Hypothalamus (tissue), 51 donors: ENCODE data around the gene HELZ.
"Not testable (repeated sequence)": the region's sequence is repeated elsewhere in the genome, so short reads cannot be mapped to it uniquely, and the experiment has no call there.

ENCODE experiments used
- DNase-seq, 51 donors: peaks; one replicate each; lab custom pipeline; 2025; lab: John Stamatoyannopoulos, UW

The HELZ gene

DNA sequence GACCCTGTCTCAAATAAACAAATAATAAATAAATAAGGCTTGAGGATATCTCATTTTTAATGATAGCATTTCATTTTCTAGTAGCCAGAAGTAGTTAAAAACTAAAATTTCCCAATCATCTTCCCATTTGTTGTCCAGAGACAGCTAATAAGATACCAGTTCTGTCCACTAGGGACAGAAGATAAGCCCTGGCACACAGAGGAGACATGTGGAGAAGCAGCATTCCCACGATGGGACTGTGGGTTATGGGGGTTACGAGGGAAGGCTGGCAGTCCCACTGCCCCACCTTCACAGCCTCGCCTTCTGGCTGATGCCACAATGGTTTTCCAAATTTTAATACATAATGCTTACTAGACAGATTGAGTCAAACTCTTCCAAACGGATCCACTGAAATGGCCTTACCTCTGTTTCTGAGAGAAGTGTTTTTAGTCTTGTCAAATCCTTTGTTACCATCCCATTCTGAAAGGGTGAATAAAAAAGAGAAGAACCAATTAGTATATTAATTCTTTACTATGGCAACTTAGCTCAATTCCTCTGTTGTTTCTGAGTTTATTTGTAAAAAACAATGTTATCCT is 44.2 kb downstream of the HELZ start:
- no peak for DNase-seq

DNA sequence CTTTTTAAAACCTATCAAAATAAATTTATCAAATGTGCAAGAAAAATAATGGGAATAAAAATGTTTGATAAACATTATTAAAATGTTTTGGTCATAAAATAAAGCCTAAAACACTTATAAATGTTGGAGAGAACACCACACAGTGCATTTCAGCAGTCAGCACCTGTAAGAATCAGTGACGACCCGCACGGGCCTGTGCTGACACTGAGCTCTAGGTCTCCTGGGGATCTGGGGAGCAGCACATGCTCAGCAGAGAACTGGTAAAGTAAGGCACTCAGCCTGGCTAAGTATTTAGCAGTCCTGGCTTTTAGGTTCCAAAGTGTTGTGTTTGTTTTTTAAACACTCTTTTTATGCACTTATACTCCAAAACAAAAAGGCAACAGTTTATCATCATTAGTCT is 46.9 kb downstream of the HELZ start:
- DNase-seq, result no peak

DNA sequence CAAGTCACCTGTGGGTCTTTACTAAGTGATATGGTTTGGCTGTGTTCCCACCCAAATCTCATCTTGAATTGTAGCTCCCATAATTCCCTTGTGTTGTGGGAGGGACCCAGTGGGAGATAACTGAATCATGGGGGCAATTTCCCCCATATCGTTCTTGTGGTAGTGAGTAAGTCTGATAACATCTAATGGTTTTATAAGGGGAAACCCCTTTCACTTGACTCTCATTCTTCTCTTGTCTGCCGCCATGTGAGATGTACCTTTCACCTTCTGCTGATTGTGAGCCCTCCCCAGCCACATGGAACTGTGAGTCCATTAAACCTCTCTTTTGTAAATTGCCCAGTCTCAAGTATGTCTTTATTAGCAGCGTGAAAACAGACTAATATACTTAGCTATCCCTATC is 48.0 kb downstream of the HELZ start:
- not testable (repeated sequence) for DNase-seq

DNA sequence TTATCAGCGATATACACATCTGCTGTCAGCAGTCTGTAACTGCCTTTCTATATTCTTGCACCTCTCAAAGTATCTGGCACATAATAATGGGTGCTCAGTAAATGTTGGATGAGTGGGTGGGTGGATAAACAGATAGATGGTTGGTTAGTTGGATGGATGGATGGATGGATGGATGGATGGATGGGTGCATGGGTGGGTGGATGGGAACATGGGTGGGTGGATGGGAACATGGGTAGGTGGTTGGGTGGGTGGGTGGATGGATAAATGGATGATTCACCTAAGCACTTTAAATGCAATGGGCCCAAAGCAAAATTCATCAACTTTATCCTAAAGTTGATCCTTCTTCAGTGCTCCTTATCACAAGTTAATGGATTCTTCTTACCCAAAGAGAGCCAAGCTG is 48.6 kb downstream of the HELZ start:
- no peak for DNase-seq

DNA sequence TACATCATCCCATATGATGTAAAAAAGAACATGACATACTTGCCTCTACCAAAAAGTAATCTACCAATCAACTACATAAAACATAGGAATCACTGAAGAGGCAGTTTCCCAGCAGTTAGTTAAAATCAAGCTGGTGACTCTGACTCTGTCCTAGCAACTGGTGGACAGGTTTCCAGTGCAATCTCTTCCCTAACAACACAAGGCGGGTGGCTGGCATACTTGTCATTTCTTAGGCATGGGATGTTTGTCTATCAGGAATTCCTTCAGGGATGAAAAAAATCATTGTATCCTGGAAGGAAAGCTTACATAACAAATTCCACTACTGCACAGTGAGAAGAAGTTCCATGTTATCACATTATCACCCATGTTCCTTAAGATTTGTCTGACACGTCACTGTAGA is 50.9 kb downstream of the HELZ start:
- DNase-seq, result no peak

DNA sequence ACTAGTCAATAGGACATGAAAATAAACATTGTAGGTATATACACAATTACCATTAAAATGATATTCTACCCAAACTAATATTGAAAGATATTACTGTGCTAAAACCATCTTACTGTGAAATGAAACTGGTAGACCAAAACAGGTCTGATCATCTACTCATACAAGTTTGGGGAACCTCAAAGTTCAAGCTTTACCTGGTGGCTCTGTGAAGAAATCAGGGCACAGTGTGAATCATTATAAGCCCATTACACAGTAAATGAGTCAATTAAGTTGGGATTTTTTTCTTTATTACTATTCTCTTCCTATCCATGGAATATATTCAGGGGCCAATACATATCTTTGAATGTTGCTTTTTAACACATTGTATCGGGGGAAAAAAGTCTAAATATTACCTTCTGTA is 57.1 kb downstream of the HELZ start:
- DNase-seq, result no peak

DNA sequence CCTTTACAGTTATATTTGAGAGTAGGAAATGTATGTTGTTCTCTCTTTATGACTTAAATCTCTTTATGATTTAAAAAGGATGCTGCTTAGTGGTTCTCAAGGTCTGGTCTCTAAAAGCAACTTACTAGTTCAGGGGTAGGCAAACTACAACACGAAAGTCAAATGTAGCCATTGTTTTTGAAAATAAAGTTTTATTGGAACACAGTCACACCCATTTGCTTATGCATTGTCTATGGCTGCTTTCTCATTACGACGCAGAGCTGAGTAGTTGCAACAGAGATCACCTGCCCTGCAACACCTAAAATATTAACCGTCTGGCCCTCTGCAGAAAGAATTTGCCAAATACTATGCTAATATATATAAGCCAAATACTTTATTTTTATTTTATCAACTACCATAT is 58.2 kb downstream of the HELZ start:
- DNase-seq, result no peak

DNA sequence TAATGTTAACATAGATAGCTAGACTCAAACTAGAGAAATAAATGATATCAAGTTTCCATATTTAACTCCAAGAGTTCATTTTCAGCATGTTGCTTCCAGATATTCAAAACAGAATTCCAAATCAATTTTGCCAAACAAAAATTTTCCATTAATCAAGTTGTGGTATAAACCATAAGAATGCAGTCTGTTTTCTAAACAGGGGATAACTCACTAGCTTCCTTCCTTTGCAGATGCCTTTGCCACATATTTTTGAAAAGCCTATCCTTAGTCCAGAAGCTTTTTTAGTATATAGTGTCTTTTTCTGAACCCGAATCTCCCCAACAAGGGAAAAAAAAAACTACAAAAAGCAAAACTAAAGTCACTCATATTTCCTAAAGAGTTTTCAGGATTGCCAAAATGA is 61.5 kb downstream of the HELZ start:
- no peak for DNase-seq

DNA sequence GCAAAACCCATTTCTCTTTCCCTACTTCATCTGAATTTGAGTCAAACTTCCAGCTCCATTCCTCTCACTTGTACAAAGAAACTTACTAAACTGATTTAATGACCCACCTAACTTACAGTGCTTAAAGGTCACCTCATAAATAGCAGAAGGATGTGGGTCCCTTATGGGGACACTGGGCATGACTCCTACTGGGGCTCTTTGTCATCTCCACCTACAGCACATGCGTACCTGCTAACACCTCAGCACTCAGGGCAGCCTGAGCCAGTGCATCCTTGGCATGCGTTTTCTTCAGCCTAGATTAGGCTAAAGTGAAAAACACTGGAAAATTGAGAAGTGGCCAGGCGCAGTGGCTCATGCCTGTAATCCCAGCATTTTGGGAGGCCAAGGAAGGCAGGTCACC is 63.2 kb downstream of the HELZ start:
- no peak for DNase-seq

DNA sequence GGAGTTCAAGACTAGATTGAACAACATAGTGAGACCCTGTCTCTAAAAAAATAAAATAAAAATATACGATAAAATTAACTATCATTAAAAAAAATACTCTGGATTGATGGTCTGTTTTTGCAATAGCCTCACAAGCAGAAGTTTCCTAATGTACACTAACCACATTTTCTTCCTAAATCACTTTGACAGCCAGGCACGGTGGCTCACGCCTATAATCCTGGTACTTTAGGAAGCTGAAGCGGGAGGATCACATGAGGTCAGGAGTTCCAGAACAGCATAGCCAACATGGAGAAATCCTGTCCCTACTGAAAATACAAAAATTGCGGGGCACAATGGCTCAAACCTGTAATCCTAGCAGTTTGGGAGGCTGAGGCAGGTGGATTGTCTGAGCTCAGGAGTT is 64.7 kb downstream of the HELZ start:
- no peak for DNase-seq

DNA sequence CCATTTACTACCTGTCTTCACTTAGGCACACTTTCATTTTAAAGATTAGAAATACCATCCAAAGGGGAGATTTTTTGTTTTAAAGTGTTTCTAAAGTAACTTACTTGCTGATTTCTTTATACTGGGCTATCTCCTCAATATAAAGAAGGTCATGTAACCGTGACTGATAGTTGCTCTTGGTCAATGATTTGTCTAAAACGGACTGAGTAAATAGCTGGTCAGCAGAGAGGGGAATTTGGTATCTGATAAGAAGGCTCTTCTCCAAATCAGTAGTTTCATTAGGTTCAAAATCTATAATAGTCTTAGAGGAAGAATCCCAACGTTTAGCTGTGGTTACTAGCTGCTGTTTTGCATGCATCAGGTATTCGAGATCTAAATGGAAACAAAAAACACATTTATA is 66.4 kb downstream of the HELZ start:
- no peak for DNase-seq

DNA sequence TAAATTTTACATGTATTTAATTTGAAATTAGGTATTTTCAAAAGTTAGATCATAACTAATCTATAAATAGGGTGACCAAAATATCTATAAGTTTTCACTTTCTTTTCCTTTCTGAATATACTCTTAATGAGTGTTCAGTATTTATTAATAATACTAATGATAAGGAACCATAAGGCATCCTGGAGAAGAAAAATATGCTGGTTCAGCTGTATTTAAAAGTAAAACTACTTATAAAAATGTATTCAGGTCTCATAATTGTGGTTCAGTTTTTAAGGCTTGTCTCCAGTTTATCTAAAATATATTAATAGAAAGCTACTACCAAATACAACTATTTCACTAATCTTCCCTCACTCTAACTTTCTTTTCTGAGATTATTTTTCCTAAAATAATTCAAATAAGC is 67.3 kb downstream of the HELZ start:
- no peak for DNase-seq

DNA sequence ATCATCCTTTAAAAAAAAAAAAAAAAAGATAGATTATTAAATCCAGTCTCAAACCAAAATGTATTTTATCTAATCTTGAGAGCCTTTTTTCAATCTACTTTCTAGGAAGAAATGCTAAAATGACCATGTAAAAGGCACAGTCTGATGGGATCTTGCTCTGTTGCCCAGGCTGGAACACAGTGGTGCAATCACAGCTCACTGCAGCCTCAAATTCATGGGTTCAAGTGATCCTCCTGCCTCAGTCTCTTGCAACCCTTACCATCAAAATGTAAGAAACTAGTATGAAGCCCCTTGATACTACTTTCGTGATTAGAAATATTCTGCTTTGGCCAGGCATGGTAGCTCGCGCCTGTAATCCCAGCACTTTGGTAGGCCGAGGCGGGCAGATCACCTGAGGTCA is 70.8 kb downstream of the HELZ start:
- DNase-seq, result no peak

DNA sequence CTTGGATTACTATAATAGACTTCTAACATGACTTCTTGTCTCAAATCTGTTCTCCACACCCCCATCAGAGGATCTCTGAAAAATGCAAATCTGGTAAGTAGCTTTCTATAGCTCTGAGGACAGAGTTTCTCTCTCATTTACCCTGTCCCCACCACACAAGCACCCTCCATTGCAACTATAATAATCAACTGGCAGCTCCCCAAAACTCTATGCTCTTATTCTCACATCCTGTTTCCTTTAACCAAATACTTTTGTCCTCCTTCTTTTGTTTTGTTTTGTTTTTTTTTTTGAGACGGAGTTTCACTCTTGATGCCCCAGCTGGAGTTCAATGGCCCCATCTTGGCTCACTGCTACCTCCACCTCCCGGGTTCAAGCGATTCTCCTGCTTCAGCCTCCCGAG is 73.4 kb downstream of the HELZ start:
- DNase-seq, result no peak

DNA sequence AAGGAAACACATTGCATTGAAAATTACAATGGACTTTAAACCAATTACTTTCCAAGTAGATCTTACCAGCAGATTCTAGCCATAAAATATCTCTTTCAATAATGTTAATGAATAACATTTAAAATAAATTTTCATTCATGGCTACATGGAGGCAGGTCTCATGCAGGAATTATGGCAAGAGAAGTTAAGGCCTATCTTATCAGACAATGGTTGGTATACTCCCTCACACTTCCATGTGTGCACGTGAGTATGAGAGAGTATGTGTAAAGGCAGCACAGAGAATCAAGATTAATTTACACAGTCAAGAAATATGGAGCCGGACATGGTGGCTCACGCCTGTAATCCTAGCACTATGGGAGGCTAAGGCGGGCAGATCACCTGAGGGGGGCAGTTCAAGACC is 76.5 kb downstream of the HELZ start:
- no peak for DNase-seq

DNA sequence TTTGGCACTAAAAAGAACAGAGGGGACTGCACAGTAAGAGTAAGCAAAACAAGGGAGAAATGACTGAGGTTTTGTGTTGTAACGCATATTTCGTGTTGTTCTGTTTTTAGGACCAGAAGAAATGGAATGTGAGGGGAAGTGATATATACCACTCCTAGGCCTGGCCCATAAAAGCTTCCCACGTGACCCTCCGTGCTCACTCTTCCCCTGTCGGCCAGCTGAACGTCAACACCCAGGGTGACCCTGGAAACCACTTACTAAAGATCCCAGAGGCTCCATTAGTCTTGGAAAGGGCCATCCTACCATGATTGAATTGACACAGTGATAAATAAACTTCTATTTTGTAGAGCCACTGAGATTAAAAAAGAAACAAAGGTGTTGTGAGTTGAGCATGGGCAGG is 79.8 kb downstream of the HELZ start:
- peak in 1 of 51 donors; percentile 4 for DNase-seq

DNA sequence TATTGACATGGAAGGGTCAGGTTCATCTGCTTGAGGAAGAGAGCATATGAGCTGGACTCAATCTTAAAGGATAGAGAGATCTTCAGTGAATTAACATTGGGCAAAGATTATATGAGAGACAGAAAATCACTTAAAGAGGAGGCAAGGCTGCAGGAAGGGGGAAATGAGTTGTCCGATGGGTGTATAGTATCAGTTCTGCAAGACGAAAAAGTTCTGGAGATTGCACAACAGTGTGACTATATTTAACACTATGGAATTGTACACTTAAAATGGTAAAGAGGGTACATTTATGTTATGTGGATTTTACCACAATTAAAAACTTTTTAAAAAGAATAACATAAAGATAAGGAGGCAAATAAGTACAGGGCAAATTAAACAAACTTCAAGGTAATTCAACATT is 80.7 kb downstream of the HELZ start:
- DNase-seq, result no peak

DNA sequence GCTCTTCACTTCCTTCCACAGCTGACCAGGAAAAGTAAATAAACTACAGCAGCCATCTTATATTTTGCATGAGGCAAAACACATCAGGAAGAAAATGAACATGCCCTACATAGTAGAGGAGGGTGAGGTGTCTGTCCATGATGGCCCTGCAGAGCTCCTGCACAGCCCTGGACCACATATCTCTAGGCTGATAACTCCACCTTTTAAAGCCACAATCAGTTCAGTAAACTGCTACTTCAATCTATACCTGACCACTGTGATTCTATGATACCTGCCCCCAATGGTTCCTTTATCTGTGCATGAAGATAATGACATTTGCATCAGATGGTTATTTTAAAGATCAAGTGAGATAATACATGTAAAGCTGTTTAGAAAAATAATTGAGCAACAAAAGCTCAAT is 82.2 kb downstream of the HELZ start:
- no peak for DNase-seq

DNA sequence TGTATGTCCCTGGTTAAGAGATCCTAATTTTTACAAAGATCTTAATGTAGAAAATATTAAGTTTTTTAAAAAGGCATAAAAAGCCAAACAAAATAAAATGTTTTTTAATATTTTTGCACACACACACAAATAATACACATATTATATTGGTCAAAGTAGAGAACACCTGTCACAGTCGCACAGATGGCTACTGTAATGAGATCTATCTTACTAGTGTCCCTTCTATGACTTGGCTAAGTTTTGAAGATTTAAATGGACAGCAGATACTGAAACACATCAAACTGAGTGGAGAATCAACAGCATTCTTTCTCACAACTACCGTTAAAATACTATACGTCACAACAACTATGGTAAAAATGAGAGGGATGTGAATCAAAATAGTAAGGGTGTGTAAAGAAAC is 83.4 kb downstream of the HELZ start:
- DNase-seq, result no peak

DNA sequence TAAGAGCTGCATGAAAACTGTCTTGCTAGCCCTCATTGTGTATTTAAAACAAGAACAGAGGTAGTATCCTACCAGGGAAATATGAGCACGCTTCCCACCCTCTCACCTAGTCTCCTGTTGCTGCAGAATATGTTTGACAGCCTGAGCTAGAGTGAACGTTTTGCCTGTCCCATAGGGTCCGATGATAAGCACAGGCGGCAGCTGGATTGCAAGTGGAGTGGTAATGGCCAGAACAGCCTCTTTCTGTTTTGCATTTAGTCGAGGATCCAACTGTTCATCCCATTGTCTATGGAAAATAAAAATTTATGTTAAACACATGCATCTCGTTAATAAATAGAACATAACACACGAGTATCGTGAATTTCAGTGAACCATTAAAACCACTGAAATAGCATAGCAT is 84.2 kb downstream of the HELZ start:
- no peak for DNase-seq

DNA sequence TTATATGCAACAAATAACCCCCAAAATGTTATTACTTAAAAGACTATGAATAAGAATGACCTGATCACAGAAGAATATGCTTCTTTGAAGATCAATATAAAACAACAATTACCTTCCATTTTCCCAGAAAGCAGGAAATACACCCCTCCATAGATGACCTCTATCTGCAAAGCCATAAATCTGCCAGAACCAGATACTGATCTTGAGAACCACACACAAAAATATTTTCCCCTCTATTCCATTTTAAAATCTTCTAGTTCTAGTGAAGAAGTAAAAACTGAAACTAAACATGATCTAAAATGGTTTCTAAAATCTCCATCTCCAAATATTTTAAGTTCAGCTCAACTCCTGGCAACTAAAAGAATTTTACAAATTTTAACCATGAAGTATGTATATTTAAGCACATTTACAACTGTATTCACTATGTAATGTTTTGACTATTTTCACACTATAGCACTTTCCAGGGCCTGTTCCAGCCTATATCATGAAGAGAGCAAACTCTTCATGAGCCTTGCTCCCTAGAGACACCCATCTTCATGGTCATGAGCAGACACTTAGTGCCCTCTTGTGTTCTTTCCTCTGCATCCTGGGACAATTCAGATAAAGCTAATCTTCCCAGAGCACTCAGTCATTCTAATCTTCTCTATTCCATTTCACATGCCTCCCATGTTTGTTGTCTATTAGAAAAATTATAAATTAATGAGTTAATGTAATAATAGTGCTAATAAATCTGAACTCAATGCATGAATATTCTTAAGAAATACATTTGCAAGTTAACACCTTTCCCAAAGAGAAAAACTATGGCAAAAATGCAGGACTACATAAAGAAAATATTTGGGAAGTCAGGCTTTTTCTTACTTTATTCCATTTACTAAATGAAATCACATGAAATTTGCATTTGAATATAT is 87.0 kb downstream of the HELZ start:
- DNase-seq, result peak in 3 of 51 donors; percentile 3 to 49 (median 9)
